CD4-positive, alpha-beta T cell (primary cell): ENCODE results near the gene PHTF2. TPM values are rescaled to one million over a fixed set of nuclear protein-coding genes. Genes with fewer than 3 reads are reported as not detected.

Experiments used
- ATAC-seq: fragments of 200-7000 bp; cut with Tn5 transposase; one replicate; pipeline ENCODE4 v1.10.0; 2022; ENCODE audit warnings: mild to moderate bottlenecking; ENCODE audit not compliant: poor library complexity
- CTCF ChIA-PET: fragments of 350-600 bp; sonication (Branson Sonifier 250); formaldehyde crosslinking; loops from one replicate; lab custom pipeline; 2021; ENCODE audit warnings: antibody characterized with exemption, inconsistent platforms; lab: Charles Lee
- POLR2A ChIA-PET: fragments of 350-600 bp; sonication (Branson Sonifier 250); formaldehyde crosslinking; loops from one replicate; lab custom pipeline; 2021; ENCODE audit warnings: antibody characterized with exemption, inconsistent platforms; lab: Charles Lee
- DNase-seq, 14 experiments: peaks; one replicate each; pipeline ENCODE4 v3.0.0-alpha.2; 2013 to 2020; ENCODE audit warnings: mixed read lengths in 2 of 14
- H3K27ac ChIP-seq, 2 donors: one replicate each; pipeline versions ENCODE4 v1.5.1 to v1.7.0; 2013; ENCODE audit warnings: low read length in 2 of 2, low read depth in 1 of 2, mild to moderate bottlenecking in 1 of 2
- H3K27me3 ChIP-seq, 2 experiments: 1 replicate in 1 of 2; 2 replicates in 1 of 2; pipeline versions ENCODE4 v1.6.1 to v1.7.0; 2013; ENCODE audit warnings: low read length in 2 of 2, control low read depth in 1 of 2, mild to moderate bottlenecking in 1 of 2, moderate library complexity in 1 of 2; ENCODE audit not compliant: insufficient read depth in 2 of 2, control insufficient read depth in 1 of 2
- H3K36me3 ChIP-seq: one replicate; pipeline ENCODE4 v1.6.1; 2013; ENCODE audit warnings: low read length, control low read depth; ENCODE audit not compliant: insufficient read depth
- H3K4me1 ChIP-seq: one replicate; pipeline ENCODE4 v1.6.1; 2013; ENCODE audit warnings: low read length, control low read depth; ENCODE audit not compliant: insufficient read depth
- H3K4me3 ChIP-seq: one replicate; pipeline ENCODE4 v1.5.1; 2013; ENCODE audit warnings: mild to moderate bottlenecking, low read length, moderate library complexity
- H3K9me3 ChIP-seq, 2 experiments: 1 replicate in 1 of 2; 2 replicates in 1 of 2; pipeline versions ENCODE4 v1.6.1 to v1.7.0; 2013; ENCODE audit warnings: low read length in 2 of 2, mild to moderate bottlenecking in 2 of 2, control low read depth in 1 of 2, moderate library complexity in 1 of 2; ENCODE audit not compliant: control insufficient read depth in 1 of 2, insufficient read depth in 1 of 2
- H3K27ac Mint-ChIP-seq: one replicate; pipeline ENCODE4 v1.8.0; 2020; ENCODE audit warnings: mixed read lengths
- H3K27me3 Mint-ChIP-seq: one replicate; pipeline ENCODE4 v1.8.0; 2021; ENCODE audit warnings: mixed read lengths
- H3K36me3 Mint-ChIP-seq: one replicate; pipeline ENCODE4 v1.8.0; 2021; ENCODE audit warnings: low read depth, mixed read lengths
- H3K4me1 Mint-ChIP-seq: one replicate; pipeline ENCODE4 v1.8.0; 2021; ENCODE audit warnings: low read depth, mixed read lengths
- H3K4me3 Mint-ChIP-seq: one replicate; pipeline ENCODE4 v1.8.0; 2020; ENCODE audit warnings: mild to moderate bottlenecking, mixed read lengths
- H3K9me3 Mint-ChIP-seq: one replicate; pipeline ENCODE4 v1.8.0; 2020; ENCODE audit warnings: mixed read lengths
- CTCF ChIP-seq: fragments of 200-600 bp; IDR thresholded peaks from one replicate; pipeline ENCODE4 v1.8.0; 2022; ENCODE audit warnings: antibody characterized with exemption, mild to moderate bottlenecking
- intact Hi-C, 2 experiments: fragments of 100-400 bp; cut with DNase I in 1 of 2; cut with micrococcal nuclease in 1 of 2; formaldehyde crosslinking; loops; one replicate each; pipeline versions ENCODE4 v1.15.1 to v1.9.0; 2023 to 2025; cut with DNase I, micrococcal nuclease
- total RNA-seq, 174 experiments: library from RNA in 2 of 174; stranded (reverse) in 2 of 174; gene quantifications; one replicate each; pipeline ENCODE4 v1.2.3 and lab custom pipeline; 2021 to 2026

PHTF2 gene
- total RNA-seq, 2 experiments from 2014 or later: 22.6 to 23.5 TPM

DNA sequence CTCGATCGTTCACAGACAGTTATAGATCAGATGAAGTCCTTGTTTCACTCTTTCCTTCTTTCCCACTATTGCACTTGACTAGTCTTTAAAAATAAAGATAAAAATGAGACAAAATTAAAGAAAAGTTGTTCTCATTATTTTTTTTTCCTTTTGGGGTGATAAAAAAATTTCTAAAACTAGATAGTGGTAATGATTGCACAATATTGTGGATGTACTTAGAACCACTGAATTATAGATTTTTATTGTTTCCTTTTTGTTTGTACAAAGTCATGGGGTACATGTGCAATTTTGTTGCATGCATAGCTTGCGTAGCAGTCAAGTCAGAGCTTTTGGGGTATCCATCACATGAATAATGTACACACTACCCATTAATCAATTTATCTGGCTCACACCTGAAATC is 97.3 kb downstream of the PHTF2 start:
- CTCF ChIA-PET: no interaction called here
- H3K27me3 Mint-ChIP-seq: no peaks in the 10 kb centered on the region
- no peaks in the 10 kb centered on the region for H3K9me3 ChIP-seq
- TF ChIP-seq CTCF: no peak
- no peaks in the 10 kb centered on the region for H3K27me3 ChIP-seq
- intact Hi-C loops: no loop called here
- ATAC-seq: no peak
- H3K9me3 Mint-ChIP-seq: no peaks in the 10 kb centered on the region
- peaks cover 8% of the 10 kb centered on the region for H3K36me3 Mint-ChIP-seq
- no peak overlapping the region for H3K4me3 Mint-ChIP-seq
- peaks cover 12% of the 10 kb centered on the region for H3K4me1 Mint-ChIP-seq
- no peak overlapping the region for H3K27ac ChIP-seq
- H3K4me3 ChIP-seq: no peak overlapping the region
- H3K4me1 ChIP-seq: no peaks in the 10 kb centered on the region
- POLR2A ChIA-PET: no interaction called here
- no peak overlapping the region for H3K27ac Mint-ChIP-seq
- DNase-seq: no peak
- peaks cover 2% of the 10 kb centered on the region for H3K36me3 ChIP-seq

DNA sequence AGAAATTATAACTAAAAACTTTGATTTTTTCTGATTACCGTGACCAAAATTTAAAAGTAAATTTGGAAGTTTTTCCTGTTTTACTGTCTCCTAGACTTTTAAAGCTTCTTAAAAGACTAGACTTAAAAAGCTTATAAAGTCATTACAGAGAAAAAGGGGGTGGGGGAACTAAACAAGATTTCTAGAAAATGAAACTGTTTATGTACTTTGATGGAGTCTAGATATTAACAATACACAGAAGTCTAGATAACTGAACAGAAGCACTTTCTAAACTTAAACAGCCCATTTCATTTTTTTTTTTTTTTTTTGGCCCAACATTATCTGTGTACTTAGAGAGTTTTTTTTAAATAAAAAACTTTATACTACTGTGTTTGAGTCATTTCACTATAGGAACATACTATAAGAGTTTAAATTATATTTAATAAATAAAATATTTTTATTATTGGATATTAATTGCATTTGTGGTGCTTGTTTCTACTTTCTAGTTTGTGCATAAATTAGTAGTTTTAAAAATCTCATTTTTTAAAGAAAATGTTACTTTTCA is 98.5 kb downstream of the PHTF2 start:
- POLR2A ChIA-PET: interaction anchor here (0.6 kb wide), 1 partner anchor 177 kb away, joined by 3 read pairs; no protein-coding TSS in a partner anchor

DNA sequence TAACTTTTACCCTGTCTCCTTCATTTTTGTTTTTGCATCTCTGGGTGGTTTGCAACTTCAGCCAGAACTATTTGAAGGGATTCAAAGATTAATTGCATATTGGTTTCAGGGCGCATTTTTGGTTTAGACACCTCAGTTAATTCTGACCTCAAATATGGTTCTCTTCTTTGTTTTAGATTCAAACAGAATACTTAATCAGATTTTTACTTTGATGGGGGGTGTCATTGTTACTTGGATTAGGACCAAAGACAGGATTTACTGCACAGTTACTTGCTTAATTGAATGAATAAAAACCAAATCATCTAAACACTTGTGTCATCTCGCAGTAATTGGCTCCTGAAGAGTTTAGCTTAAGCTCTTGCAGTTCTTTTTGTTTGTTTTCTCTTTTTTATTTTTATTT is 100.9 kb downstream of the PHTF2 start:
- H3K27me3 ChIP-seq: no peaks in the 10 kb centered on the region
- H3K36me3 ChIP-seq: peaks cover 8% of the 10 kb centered on the region
- Mint-ChIP-seq H3K9me3 (no peaks in the 10 kb centered on the region), H3K27me3 (no peaks in the 10 kb centered on the region), H3K36me3 (peaks cover 32% of the 10 kb centered on the region), H3K27ac (no peak overlapping the region), H3K4me1 (peaks cover 11% of the 10 kb centered on the region), H3K4me3 (no peak overlapping the region)
- DNase-seq: no peak
- H3K27ac ChIP-seq: no peak overlapping the region
- ChIA-PET CTCF (interaction anchor here (0.7 kb wide), 1 partner anchor 18 kb away, joined by 3 read pairs; no protein-coding TSS in a partner anchor), POLR2A (interaction anchor here (1.0 kb wide), 1 partner anchor 68 kb away, joined by 4 read pairs; no protein-coding TSS in a partner anchor)
- intact Hi-C loops: no loop called here
- no peak overlapping the region for H3K4me3 ChIP-seq
- H3K4me1 ChIP-seq: no peaks in the 10 kb centered on the region
- H3K9me3 ChIP-seq: no peaks in the 10 kb centered on the region
- no peak for TF ChIP-seq CTCF
- ATAC-seq: no peak

More for the DNA sequence above, 98.5 kb downstream of the PHTF2 start:
- H3K4me3 Mint-ChIP-seq: no peak overlapping the region
- CTCF ChIA-PET: interaction anchor here (0.7 to 0.8 kb wide), 2 partner anchors 33 to 1619 kb away, joined by 3 to 5 read pairs; no protein-coding TSS in a partner anchor
- intact Hi-C loops: no loop called here
- no peaks in the 10 kb centered on the region for H3K9me3 ChIP-seq
- H3K4me3 ChIP-seq: no peak overlapping the region
- peaks cover 18% of the 10 kb centered on the region for H3K36me3 Mint-ChIP-seq
- no peaks in the 10 kb centered on the region for H3K9me3 Mint-ChIP-seq
- no peak for TF ChIP-seq CTCF
- no peaks in the 10 kb centered on the region for H3K4me1 ChIP-seq
- H3K27me3 ChIP-seq: no peaks in the 10 kb centered on the region
- no peak for DNase-seq
- H3K27me3 Mint-ChIP-seq: no peaks in the 10 kb centered on the region
- H3K36me3 ChIP-seq: peaks cover 4% of the 10 kb centered on the region
- H3K27ac Mint-ChIP-seq: no peak overlapping the region
- ATAC-seq: no peak
- H3K4me1 Mint-ChIP-seq: peaks cover 5% of the 10 kb centered on the region
- no peak overlapping the region for H3K27ac ChIP-seq
